Right forelimb (tissue), 1 donor: ENCODE results near the gene SYCN.
"Not testable (repeated sequence)": the region's sequence is repeated elsewhere in the genome, so short reads cannot be mapped to it uniquely, and the experiment has no call there.

Experiments
- DNase-seq: peaks from one replicate; pipeline ENCODE4 v3.0.0-alpha.2; 2018

The SYCN gene

GRCh38 chr19:39203372-39204341, at the start of gene SYCN:
Gene SYCN (minus strand): TSS chr19:39204263. CDS start chr19:39204254, 9 bp downstream.
- no peak for DNase-seq

- DNase-seq: no peak
Observed at GRCh38 chr19:39253374-39254149, 49.5 kb upstream of the SYCN start.

- no peak for DNase-seq
Observed at GRCh38 chr19:39252458-39252857, 48.4 kb upstream of the SYCN start.

- no peak for DNase-seq
Observed at GRCh38 chr19:39251846-39252245, 47.8 kb upstream of the SYCN start.

GRCh38 chr19:39251081-39251480, 47.0 kb upstream of the SYCN start:
- no peak for DNase-seq

GRCh38 chr19:39248806-39249205, 44.7 kb upstream of the SYCN start, which contains the start of gene IFNL4:
Gene IFNL4 (minus strand): TSS chr19:39248856.
- no peak for DNase-seq

GRCh38 chr19:39247701-39248664, 43.9 kb upstream of the SYCN start:
- DNase-seq: no peak

- peak; percentile 67 for DNase-seq
Observed at GRCh38 chr19:39246951-39247669, 43.0 kb upstream of the SYCN start.

- not testable (repeated sequence) for DNase-seq
Observed at GRCh38 chr19:39245166-39245565, 41.1 kb upstream of the SYCN start.

- DNase-seq: not testable (repeated sequence)
Observed at GRCh38 chr19:39244410-39245100, 40.5 kb upstream of the SYCN start, which contains the start of gene IFNL3. Gene IFNL3 (minus strand): TSS chr19:39245006. CDS start chr19:39244967, 39 bp downstream.

GRCh38 chr19:39243741-39244140, 39.7 kb upstream of the SYCN start:
- DNase-seq: not testable (repeated sequence)

GRCh38 chr19:39240421-39240820, 36.4 kb upstream of the SYCN start:
- no peak for DNase-seq

- no peak for DNase-seq
Observed at GRCh38 chr19:39238944-39239343, 34.9 kb upstream of the SYCN start.

- no peak for DNase-seq
Observed at GRCh38 chr19:39238209-39238608, 34.1 kb upstream of the SYCN start.

GRCh38 chr19:39237200-39238184, 33.4 kb upstream of the SYCN start:
- DNase-seq: no peak

GRCh38 chr19:39236527-39236926, 32.5 kb upstream of the SYCN start:
- DNase-seq: no peak

- no peak for DNase-seq
Observed at GRCh38 chr19:39232708-39233107, 28.6 kb upstream of the SYCN start.

- DNase-seq: no peak
Observed at GRCh38 chr19:39230096-39230764, 26.2 kb upstream of the SYCN start.

GRCh38 chr19:39224910-39225309, 20.8 kb upstream of the SYCN start:
- no peak for DNase-seq
